Adrenal gland (tissue), 5 donors: ENCODE measurements around the gene LLGL2.

Experiments used
- CTCF ChIP-seq, 6 experiments: fragments of 450-650 bp in 4 of 6; fragments of 200-600 bp in 2 of 6; sonication (generic) in 1 of 6; IDR thresholded peaks; 1 replicate in 5 of 6; 2 replicates in 1 of 6; pipeline versions ENCODE4 v1.5.1 to v1.8.0; 2016 to 2021; ENCODE audit warnings: antibody characterized with exemption in 6 of 6, mild to moderate bottlenecking in 2 of 6, moderate library complexity in 1 of 6
- POLR2A ChIP-seq, 2 donors: fragments of 450-650 bp; IDR thresholded peaks; one replicate each; pipeline ENCODE4 v1.6.1; 2017; ENCODE audit warnings: antibody characterized with exemption in 2 of 2, mild to moderate bottlenecking in 2 of 2, moderate library complexity in 1 of 2
- donor health status: DM: no; HTN: no; CAD: no.

- TF ChIP-seq CTCF (IDR thresholded peaks at IDR 0.05) (no peak), POLR2A (IDR thresholded peaks at IDR 0.05) (no peak)
Observed at GRCh38 chr17:75476752-75477489, 48.6 kb upstream of the LLGL2 start.
